Peyer's patch (tissue), 4 donors: ENCODE data around the gene TBP. TPM values are rescaled to one million over a fixed set of nuclear protein-coding genes. Genes with fewer than 3 reads are reported as not detected.
"Not testable (repeated sequence)": the region's sequence is repeated elsewhere in the genome, so short reads cannot be mapped to it uniquely, and the experiment has no call there.

Source experiments
- DNase-seq, 3 donors: peaks; one replicate each; pipeline ENCODE4 v3.0.0-alpha.2; 2017 to 2019
- H3K27ac ChIP-seq, 4 donors: fragments of 200-600 bp; sonication (generic); one replicate each; pipeline ENCODE4 v1.5.1; 2016 to 2019
- H3K27me3 ChIP-seq, 2 donors: fragments of 200-600 bp; sonication (generic); one replicate each; pipeline ENCODE4 v1.5.1; 2019
- H3K36me3 ChIP-seq, 3 donors: fragments of 200-600 bp; sonication (generic); one replicate each; pipeline ENCODE4 v1.5.1; 2016 to 2019
- H3K4me1 ChIP-seq, 4 donors: fragments of 200-600 bp; sonication (generic); one replicate each; pipeline ENCODE4 v1.5.1; 2016 to 2019
- H3K4me3 ChIP-seq, 4 donors: fragments of 200-600 bp; sonication (generic); 1 replicate in 3 of 4; 2 replicates in 1 of 4; pipeline ENCODE4 v1.5.1; 2016 to 2019; ENCODE audit warnings: mild to moderate bottlenecking in 1 of 4
- H3K9me3 ChIP-seq, 4 donors: fragments of 200-600 bp; sonication (generic); one replicate each; pipeline ENCODE4 v1.5.1; 2016 to 2019; ENCODE audit warnings: mild to moderate bottlenecking in 1 of 4
- CTCF ChIP-seq, 6 experiments: fragments of 450-650 bp in 4 of 6; fragments of 200-600 bp in 2 of 6; sonication (generic) in 1 of 6; IDR thresholded peaks; one replicate each; pipeline ENCODE4 v1.5.1; 2017 to 2019; ENCODE audit warnings: antibody characterized with exemption in 6 of 6, mild to moderate bottlenecking in 3 of 6, moderate library complexity in 1 of 6
- POLR2A ChIP-seq, 2 donors: fragments of 450-650 bp; IDR thresholded peaks; one replicate each; pipeline ENCODE4 v1.5.1; 2017; ENCODE audit warnings: antibody characterized with exemption in 2 of 2, mild to moderate bottlenecking in 2 of 2, moderate library complexity in 2 of 2
- total RNA-seq, 4 donors: library from RNA; depleted of rRNA; stranded (reverse); fragments of >200 nt; gene quantifications; one replicate each; pipeline ENCODE4 v1.1.0, GENCODE V29; 2016

TBP gene
- total RNA-seq, 4 donors from 2014 or later, result 14.2 to 37.1 (median 33.7) TPM

DNA sequence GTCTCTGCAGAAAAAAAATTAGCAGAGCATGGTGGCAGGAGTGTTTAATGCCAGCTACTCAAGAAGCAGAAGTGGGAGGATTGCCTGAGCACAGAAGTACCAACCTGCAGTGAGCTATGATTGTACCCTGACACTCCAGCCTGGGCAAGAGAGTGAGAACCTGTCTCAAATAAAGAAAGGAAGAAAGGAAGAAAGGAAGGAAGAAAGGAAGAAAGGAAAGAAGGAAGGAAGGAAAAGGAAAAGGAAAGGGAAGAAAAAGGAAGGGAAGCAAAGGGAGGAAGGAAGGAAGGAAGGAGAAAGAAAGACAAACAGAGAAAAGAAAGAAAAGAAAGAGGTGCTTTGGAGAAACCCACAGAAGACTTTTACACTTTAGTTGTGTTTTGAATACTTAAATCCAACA is 43.1 kb downstream of the TBP start:
- no peak for DNase-seq
- TF ChIP-seq CTCF (IDR thresholded peaks at IDR 0.05) (no peak), POLR2A (IDR thresholded peaks at IDR 0.05) (no peak)

DNA sequence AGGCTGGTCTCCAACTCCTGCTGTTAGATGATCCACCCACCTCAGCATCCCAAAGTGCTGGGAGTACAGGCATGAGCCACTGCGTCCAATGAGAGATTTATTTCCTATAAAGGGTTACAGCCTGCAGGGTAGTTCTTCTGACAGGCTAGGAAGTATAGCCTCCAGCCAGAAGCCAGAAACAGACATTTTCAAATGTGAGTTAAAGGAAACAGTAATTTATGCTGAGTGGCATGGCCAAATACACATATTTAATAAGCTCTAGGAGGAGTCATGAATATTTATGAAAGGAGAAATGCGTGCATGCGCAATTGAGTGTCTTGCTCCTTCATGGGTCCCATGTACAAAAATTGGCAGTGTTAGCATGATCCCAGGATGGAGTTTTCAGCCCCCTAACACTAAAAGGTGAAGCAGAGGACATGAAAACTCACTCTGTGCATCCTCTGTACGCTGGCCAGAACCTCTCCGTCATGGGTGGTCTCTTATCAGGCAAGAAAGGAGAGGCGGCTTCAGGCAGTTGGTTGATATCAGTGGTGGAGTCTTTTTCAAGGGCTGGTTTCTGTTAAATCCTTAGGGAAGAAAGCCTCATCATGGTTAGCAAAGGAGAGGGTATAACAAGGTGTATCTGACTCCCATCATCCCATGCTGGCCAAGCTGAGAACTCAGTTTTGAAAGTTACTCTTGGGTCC is 51.5 kb downstream of the TBP start:
- Histone ChIP-seq H3K4me1 (no peaks in the 10 kb centered on the region), H3K9me3 (no peaks in the 10 kb centered on the region), H3K27ac (no peak overlapping the region), H3K36me3 (no peaks in the 10 kb centered on the region), H3K27me3 (no peaks in the 10 kb centered on the region), H3K4me3 (no peak overlapping the region)
- TF ChIP-seq CTCF (IDR thresholded peaks at IDR 0.05) (no peak), POLR2A (IDR thresholded peaks at IDR 0.05) (no peak)
- DNase-seq, result no peak

More for the DNA sequence above, 43.1 kb downstream of the TBP start:
- Histone ChIP-seq H3K4me3 (no peak overlapping the region), H3K9me3 (peaks cover 0 to 9% (median 0%) of the 10 kb centered on the region in 4 donors), H3K27me3 (no peaks in the 10 kb centered on the region), H3K4me1 (no peaks in the 10 kb centered on the region), H3K36me3 (no peaks in the 10 kb centered on the region), H3K27ac (no peak overlapping the region)

- not testable (repeated sequence) for H3K4me3 ChIP-seq, H3K27ac ChIP-seq, H3K4me1 ChIP-seq, H3K36me3 ChIP-seq, H3K9me3 ChIP-seq, DNase-seq, H3K27me3 ChIP-seq
Measured at GRCh38 chr6:170609225-170609624, 55.1 kb downstream of the TBP start.

- H3K27me3 ChIP-seq, DNase-seq, H3K36me3 ChIP-seq, H3K27ac ChIP-seq, H3K4me1 ChIP-seq, H3K4me3 ChIP-seq, H3K9me3 ChIP-seq: not testable (repeated sequence)
Measured at GRCh38 chr6:170612256-170612804, 58.2 kb downstream of the TBP start.

DNA sequence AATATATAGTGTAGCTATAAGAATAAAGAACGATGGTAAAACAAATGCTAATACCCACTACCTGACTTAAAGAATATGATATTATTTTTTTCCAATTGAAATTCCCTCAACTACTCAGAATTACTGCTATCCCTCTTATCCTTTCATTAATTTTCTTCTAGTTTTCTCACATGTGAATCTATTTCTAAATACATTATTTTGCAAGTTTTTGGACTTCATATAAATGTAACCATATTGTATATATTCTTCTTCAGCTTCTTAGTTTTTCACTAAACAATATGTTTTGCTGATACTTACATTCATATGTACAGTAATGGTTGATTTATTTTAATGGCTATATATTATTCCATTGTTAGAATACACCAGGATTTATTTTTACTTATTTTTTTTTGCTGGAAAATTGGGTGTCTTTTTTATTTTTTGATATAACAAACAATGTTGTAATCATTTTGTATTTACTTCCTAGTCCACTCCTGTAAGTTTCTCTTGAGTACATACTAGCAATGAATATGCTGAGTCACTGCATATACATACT is 61.9 kb downstream of the TBP start:
- not testable (repeated sequence) for H3K9me3 ChIP-seq, H3K27me3 ChIP-seq, DNase-seq, H3K27ac ChIP-seq, H3K4me1 ChIP-seq, H3K36me3 ChIP-seq, H3K4me3 ChIP-seq

Other genes starting within 250 kb of the TBP start
- gene FAM120B, start 247.6 kb upstream of the TBP start, total RNA-seq, result 10 to 100 TPM; 22.1 to 50.3 (median 38.1) TPM
- 100 to 1,000 TPM in 3 of 4 donors, 10 to 100 TPM in 1; 84.9 to 154 (median 143) TPM for gene PSMB1, start 1.1 kb upstream of the TBP start, total RNA-seq
- gene PDCD2, start 30.3 kb downstream of the TBP start, total RNA-seq, result 10 to 100 TPM; 47.0 to 65.0 (median 52.8) TPM